Activated CD8-positive, alpha-beta memory T cell treated with anti-CD3 and anti-CD28 coated beads, Interleukin-2, amount 50 U/mL, for 48 hours (primary cell): ENCODE results near the gene ADAD1.

Experiments
- DNase-seq: peaks from one replicate; pipeline ENCODE4 v3.0.0-alpha.2; 2020

Gene ADAD1

DNA sequence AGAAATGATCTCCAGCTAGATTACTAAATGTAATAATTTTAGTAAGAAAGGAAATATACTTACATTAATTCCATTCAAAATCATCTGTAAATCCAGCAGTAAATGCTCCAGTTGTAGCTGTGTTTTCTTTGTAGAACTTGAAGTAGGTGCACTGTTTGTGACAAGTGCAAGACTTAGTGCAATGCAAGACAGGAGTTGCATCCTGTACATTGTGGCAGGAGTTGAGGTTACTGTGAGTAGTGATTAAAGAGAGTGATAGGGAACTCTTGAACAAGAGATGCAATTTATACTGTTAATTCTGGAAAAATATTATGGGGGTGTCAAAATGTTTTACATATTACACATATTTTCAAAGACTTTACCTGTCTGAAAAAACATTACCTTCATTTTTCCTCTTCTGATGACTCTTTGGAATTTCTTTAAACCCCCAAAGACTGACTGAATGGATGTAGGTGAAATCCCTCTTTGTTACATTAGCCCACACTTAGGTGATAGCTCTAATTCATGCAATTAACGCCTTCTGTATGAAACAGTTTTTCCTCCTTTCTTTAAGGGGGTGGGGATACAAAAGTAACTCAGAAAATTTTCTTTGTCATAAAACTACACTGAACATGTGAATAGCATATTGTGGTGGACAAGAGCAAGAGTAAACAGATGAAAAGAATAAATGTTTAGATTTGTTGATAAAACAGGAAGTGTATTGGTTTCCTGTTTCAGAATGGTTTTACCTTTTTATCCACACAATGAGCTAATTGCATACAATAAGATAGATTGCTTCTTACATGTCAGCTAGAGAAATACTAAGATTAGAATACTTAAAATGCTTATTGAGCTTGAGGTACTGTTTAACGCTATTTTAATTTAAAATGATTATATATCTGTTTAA is 77.7 kb downstream of the ADAD1 start, which contains the start of gene IL2:
TSS of gene IL2 (minus strand) at position 495 of the 886 bp plus-strand sequence. CDS start at position 210, 285 bp downstream.
- no peak for DNase-seq

DNA sequence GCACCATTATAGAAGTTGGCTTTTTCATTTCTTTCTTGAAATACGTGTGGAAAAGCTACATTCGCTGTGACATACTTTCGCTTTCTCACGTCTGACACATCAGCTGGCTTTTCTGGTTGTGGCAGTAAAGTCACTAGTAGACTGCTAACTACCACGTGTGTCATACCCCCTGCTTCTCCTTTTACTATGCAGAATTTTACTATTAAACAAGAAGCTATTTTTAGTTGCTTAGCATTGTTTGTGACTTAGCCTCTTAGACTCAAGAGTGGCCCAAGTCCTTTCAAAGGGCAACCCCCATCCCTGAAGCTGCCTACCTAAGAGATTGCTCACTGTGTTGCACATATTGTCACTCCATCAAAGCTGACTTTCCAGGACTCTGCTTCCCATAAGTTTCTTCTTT is 79.8 kb downstream of the ADAD1 start:
- DNase-seq = no peak

DNA sequence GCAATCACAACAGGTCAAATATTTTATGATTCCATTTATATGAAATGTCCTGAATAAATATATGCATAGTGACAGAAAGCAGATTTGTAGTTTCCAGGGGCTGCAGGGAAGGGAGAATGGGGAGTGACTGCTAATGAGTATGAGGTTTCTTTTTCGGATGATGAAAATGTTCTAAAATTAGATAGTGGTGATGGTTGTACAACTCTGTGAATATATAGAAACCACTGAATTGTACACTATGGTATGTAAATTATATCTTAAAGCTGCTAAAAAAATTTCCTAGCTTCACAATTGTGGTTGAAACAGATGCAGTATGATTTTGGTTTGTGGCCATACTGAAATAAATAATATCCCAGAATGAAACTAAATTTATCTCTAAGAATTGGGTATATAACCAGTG is 90.6 kb downstream of the ADAD1 start:
- DNase-seq = no peak

DNA sequence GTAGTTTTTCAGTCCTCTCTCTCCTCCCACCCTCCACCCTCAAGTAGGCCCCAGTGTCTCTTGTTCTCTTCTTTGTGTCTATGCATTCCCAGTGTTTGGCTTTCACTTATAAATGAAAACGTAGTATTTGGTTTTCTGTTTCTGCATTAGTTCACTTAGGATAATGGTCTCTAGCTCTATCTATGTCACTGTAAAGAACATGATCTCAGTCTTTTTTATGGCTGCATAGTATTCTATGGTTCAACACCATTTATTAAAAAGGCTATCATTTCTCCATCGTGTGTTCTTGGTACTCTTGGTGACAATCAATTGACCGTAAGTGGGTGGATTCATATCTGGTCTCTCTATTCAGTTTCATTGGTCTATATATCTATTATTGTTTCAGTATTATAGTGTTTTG is 96.4 kb downstream of the ADAD1 start:
- no peak for DNase-seq

GRCh38 chr4:122476126-122476525 is 97.3 kb downstream of the ADAD1 start:
- DNase-seq = no peak

- no peak for DNase-seq
Measured at GRCh38 chr4:122476745-122477144, 97.9 kb downstream of the ADAD1 start.
